ENCODE data around the gene KDELR3. TPM values are rescaled to one million over a fixed set of nuclear protein-coding genes. Genes with fewer than 3 reads are reported as not detected.

The KDELR3 gene
- polyA plus RNA-seq, 3 donors, result not detected

- peaks cover 94 to 98% (median 95%) of the 10 kb centered on the region in 3 donors for H3K27me3 Mint-ChIP-seq (ENCODE audit: low read depth in 3 of 3)
- no peaks in the 10 kb centered on the region for H3K36me3 ChIP-seq (replicated peaks in 1 of 2; ENCODE audit: control insufficient read depth in 1 of 2, insufficient read depth in 2 of 2, low read length in 2 of 2)
- H2AFZ ChIP-seq (ENCODE audit: insufficient read depth, low read depth, low read length, poor library complexity, severe bottlenecking), result no peak overlapping the region
- H3K36me3 Mint-ChIP-seq, result peaks cover 0 to 12% of the 10 kb centered on the region in 2 donors
- H3K4me1 ChIP-seq (ENCODE audit: control insufficient read depth in 1 of 2, insufficient read depth in 2 of 2, low read length in 2 of 2), result peaks cover 12 to 19% of the 10 kb centered on the region in 2 donors
- H3K9me3 ChIP-seq (replicated peaks in 1 of 2; ENCODE audit: control insufficient read depth in 1 of 2, insufficient read depth in 1 of 2, low read length in 2 of 2), result peaks cover 0 to 34% of the 10 kb centered on the region in 2 donors
- peaks cover 61 to 92% of the 10 kb centered on the region in 2 donors for H3K27me3 ChIP-seq (ENCODE audit: control insufficient read depth in 2 of 2, insufficient read depth in 2 of 2, low read length in 2 of 2)
- H3K79me2 ChIP-seq (ENCODE audit: insufficient read depth, low read length), result no peaks in the 10 kb centered on the region
- peaks cover 0 to 23% (median 8%) of the 10 kb centered on the region in 7 donors for H3K9me3 Mint-ChIP-seq
- H3K4me1 Mint-ChIP-seq, result peaks cover 20% of the 10 kb centered on the region
- H3K4me2 ChIP-seq (replicated peaks; ENCODE audit: extremely low read depth, low read length, poor library complexity, severe bottlenecking), result no peak overlapping the region
- intact Hi-C loops (cut with micrococcal nuclease), result no loop called here
- no peak overlapping the region for H3K27ac ChIP-seq (ENCODE audit: low read depth in 1 of 2, low read length in 2 of 2)
- TF ChIP-seq CTCF (IDR thresholded peaks at IDR 0.05), result no peak
- WGBS (ENCODE audit: insufficient coverage), result 12% methylated on average over 16 of the region's 28 CpGs
- no peak overlapping the region for H3K4me3 ChIP-seq (replicated peaks in 1 of 3; ENCODE audit: low read depth in 2 of 3, low read length in 3 of 3)
- DNase-seq, result no peak
- H3K4me3 Mint-ChIP-seq, result peak overlapping the region in 1 of 2 donors; percentile 75
- no peak overlapping the region for H3K9ac ChIP-seq (ENCODE audit: insufficient read depth, low read length, poor library complexity, severe bottlenecking)
- H4K20me1 ChIP-seq (ENCODE audit: insufficient read depth, low read length), result no peaks in the 10 kb centered on the region
- H3K27ac Mint-ChIP-seq, result no peak overlapping the region
These were observed 4.7 kb upstream of the KDELR3 start for GRCh38 chr22:38462960-38463784.

GRCh38 chr22:38464992-38465672 is 2.8 kb upstream of the KDELR3 start:
- peak overlapping the region in 1 of 7 donors; percentile 23 for H3K27ac Mint-ChIP-seq
- peaks cover 89 to 97% (median 89%) of the 10 kb centered on the region in 3 donors for H3K27me3 Mint-ChIP-seq (ENCODE audit: low read depth in 3 of 3)
- H3K4me1 Mint-ChIP-seq, result peaks cover 20% of the 10 kb centered on the region

More at GRCh38 chr22:38464992-38465672, 2.8 kb upstream of the KDELR3 start:
- Mint-ChIP-seq H3K36me3 (peaks cover 0 to 9% of the 10 kb centered on the region in 2 donors), H3K4me3 (peak overlapping the region in 1 of 2 donors; percentile 75), H3K9me3 (peaks cover 0 to 29% (median 8%) of the 10 kb centered on the region in 7 donors)
- H3K36me3 ChIP-seq (replicated peaks in 1 of 2; ENCODE audit: control insufficient read depth in 1 of 2, insufficient read depth in 2 of 2, low read length in 2 of 2), result no peaks in the 10 kb centered on the region
- H2AFZ ChIP-seq (ENCODE audit: insufficient read depth, low read depth, low read length, poor library complexity, severe bottlenecking), result no peak overlapping the region
- H3K9me3 ChIP-seq (replicated peaks in 1 of 2; ENCODE audit: control insufficient read depth in 1 of 2, insufficient read depth in 1 of 2, low read length in 2 of 2), result peaks cover 0 to 34% of the 10 kb centered on the region in 2 donors
- H3K4me1 ChIP-seq (ENCODE audit: control insufficient read depth in 1 of 2, insufficient read depth in 2 of 2, low read length in 2 of 2), result peaks cover 13 to 22% of the 10 kb centered on the region in 2 donors
- H3K4me2 ChIP-seq (replicated peaks; ENCODE audit: extremely low read depth, low read length, poor library complexity, severe bottlenecking), result no peak overlapping the region
- no peak overlapping the region for H3K9ac ChIP-seq (ENCODE audit: insufficient read depth, low read length, poor library complexity, severe bottlenecking)
- WGBS (ENCODE audit: insufficient coverage), result 90% methylated on average over 6 of the region's 10 CpGs
- DNase-seq, result no peak
- no peaks in the 10 kb centered on the region for H3K79me2 ChIP-seq (ENCODE audit: insufficient read depth, low read length)
- TF ChIP-seq CTCF (IDR thresholded peaks at IDR 0.05), result no peak
- no peak overlapping the region for H3K27ac ChIP-seq (ENCODE audit: low read depth in 1 of 2, low read length in 2 of 2)
- peaks cover 53 to 87% of the 10 kb centered on the region in 2 donors for H3K27me3 ChIP-seq (ENCODE audit: control insufficient read depth in 2 of 2, insufficient read depth in 2 of 2, low read length in 2 of 2)
- H3K4me3 ChIP-seq (replicated peaks in 1 of 3; ENCODE audit: low read depth in 2 of 3, low read length in 3 of 3), result no peak overlapping the region
- H4K20me1 ChIP-seq (ENCODE audit: insufficient read depth, low read length), result no peaks in the 10 kb centered on the region
- intact Hi-C loops (cut with micrococcal nuclease), result no loop called here
